Adrenal gland (tissue), 12 donors: Measurements from ENCODE around the gene ERICH6B. TPM values are rescaled to one million over a fixed set of nuclear protein-coding genes. Genes with fewer than 3 reads are reported as not detected.

Experiments
- DNase-seq, 7 donors: peaks; one replicate each; pipeline ENCODE4 v3.0.0-alpha.2; 2019 to 2020
- H3K27ac ChIP-seq, 5 donors: fragments of 200-600 bp; sonication (generic) in 4 of 5; 1 replicate in 3 of 5; 2 replicates in 2 of 5; pipeline versions ENCODE4 v1.5.1 to v1.8.0; 2016 to 2020; ENCODE audit warnings: mild to moderate bottlenecking in 1 of 5
- H3K27me3 ChIP-seq: fragments of 200-600 bp; 2 replicates; pipeline ENCODE4 v1.8.0; 2021
- H3K36me3 ChIP-seq, 2 donors: fragments of 200-600 bp; replicated peaks in 1 of 2; 1 replicate in 1 of 2; 2 replicates in 1 of 2; pipeline versions ENCODE4 v1.5.1 to v1.8.0; 2018 to 2022
- H3K4me1 ChIP-seq, 2 donors: fragments of 200-600 bp; replicated peaks in 1 of 2; 1 replicate in 1 of 2; 2 replicates in 1 of 2; pipeline versions ENCODE4 v1.5.1 to v1.8.0; 2018 to 2021
- H3K4me3 ChIP-seq, 4 donors: fragments of 200-600 bp; sonication (generic) in 3 of 4; one replicate each; pipeline ENCODE4 v1.5.1; 2016 to 2018
- H3K9me3 ChIP-seq, 3 donors: fragments of 200-600 bp; sonication (generic) in 1 of 3; replicated peaks in 1 of 3; 1 replicate in 2 of 3; 2 replicates in 1 of 3; pipeline versions ENCODE4 v1.5.1 to v1.8.0; 2016 to 2021
- CTCF ChIP-seq, 6 experiments: fragments of 450-650 bp in 4 of 6; fragments of 200-600 bp in 2 of 6; sonication (generic) in 1 of 6; IDR thresholded peaks; 1 replicate in 5 of 6; 2 replicates in 1 of 6; pipeline versions ENCODE4 v1.5.1 to v1.8.0; 2016 to 2021; ENCODE audit warnings: antibody characterized with exemption in 6 of 6, mild to moderate bottlenecking in 2 of 6, moderate library complexity in 1 of 6
- POLR2A ChIP-seq, 2 donors: fragments of 450-650 bp; IDR thresholded peaks; one replicate each; pipeline ENCODE4 v1.6.1; 2017; ENCODE audit warnings: antibody characterized with exemption in 2 of 2, mild to moderate bottlenecking in 2 of 2, moderate library complexity in 1 of 2
- WGBS, 4 donors: extraction: QIAGEN DNeasy Blood & Tissue Kit in 2 of 4; methylation state at CpG; one replicate each; pipeline versions ENCODE4 v1.1.5 to v1.1.7; 2013 to 2017; 5-methylcytosine and 5-hydroxymethylcytosine counted together
- intact Hi-C, 2 donors: fragments of 100-400 bp; cut with DNase I; formaldehyde crosslinking; loops; one replicate each; pipeline versions ENCODE4 v1.14.1 to v1.15.0; 2022 to 2023
- polyA plus RNA-seq, 3 donors: library from polyadenylated mRNA; stranded (reverse); fragments of 200-250 nt in 2 of 3; fragments of 350-450 nt in 1 of 3; fragmentation: Illumina TruSeq in 1 of 3; extraction: RNeasy Lipid Tissue Mini Kit (QIAGEN cat#74804) in 1 of 3; gene quantifications; one replicate each; pipeline ENCODE4 v1.2.3, GENCODE V29; 2013 to 2014
- total RNA-seq, 9 donors: library from RNA; depleted of rRNA in 4 of 9; stranded (reverse); fragments of >200 nt in 4 of 9; fragments of 120-200 nt in 1 of 9; fragmentation: NEBNext Ultra II Directional in 1 of 9; extraction: Animal tissue kit (Norgen Biotek cat#: 25700) in 1 of 9; gene quantifications; one replicate each; pipeline versions ENCODE4 v1.1.0 to v1.2.4, GENCODE V29; 2013 to 2023
- donor health status: healthy with polysubstance abuse.
- donor health status: Bipolar disorder and iron deficiency.
- donor health status: DM: yes; HTN: yes; CAD: no.
- donor health status: DM: no; HTN: no; CAD: no.
- donor health status: DM: no; HTN: no; CAD: no.
- donor health status: DM: yes; HTN: yes; CAD: no.

ERICH6B gene
- total and polyA plus RNA-seq, 12 donors: 0.06 TPM; not detected in 11

- H3K36me3 ChIP-seq: no peaks in the 10 kb centered on the region
- H3K4me1 ChIP-seq: no peaks in the 10 kb centered on the region
- no peak overlapping the region for H3K27ac ChIP-seq
- no peaks in the 10 kb centered on the region for H3K27me3 ChIP-seq
- WGBS, 4 donors: 71 to 81% (median 78%) methylated on average over 7 of the region's 7 CpGs
- H3K9me3 ChIP-seq: no peaks in the 10 kb centered on the region
- intact Hi-C loops: no loop called here
- H3K4me3 ChIP-seq: no peak overlapping the region
- no peak for TF ChIP-seq POLR2A (IDR thresholded peaks at IDR 0.05)
- no peak for TF ChIP-seq CTCF (IDR thresholded peaks at IDR 0.05)
- no peak for DNase-seq
These were observed 15.3 kb upstream of the ERICH6B start for GRCh38 chr13:45630791-45631190.

- Histone ChIP-seq H3K9me3 (no peaks in the 10 kb centered on the region), H3K4me3 (no peak overlapping the region), H3K27ac (no peak overlapping the region), H3K4me1 (no peaks in the 10 kb centered on the region), H3K27me3 (no peaks in the 10 kb centered on the region), H3K36me3 (no peaks in the 10 kb centered on the region)
- DNase-seq: no peak
- TF ChIP-seq POLR2A (IDR thresholded peaks at IDR 0.05): no peak
- TF ChIP-seq CTCF (IDR thresholded peaks at IDR 0.05): no peak
- 60 to 86% (median 74%) methylated on average over 1 of the region's 1 CpG for WGBS, 4 donors
- intact Hi-C loops: no loop called here
These were observed 14.4 kb upstream of the ERICH6B start for GRCh38 chr13:45629940-45630339.

GRCh38 chr13:45628094-45628493 lies 12.6 kb upstream of the ERICH6B start:
- intact Hi-C loops: no loop called here
- Histone ChIP-seq H3K27me3 (no peaks in the 10 kb centered on the region), H3K4me3 (no peak overlapping the region), H3K4me1 (no peaks in the 10 kb centered on the region), H3K9me3 (no peaks in the 10 kb centered on the region), H3K27ac (no peak overlapping the region), H3K36me3 (no peaks in the 10 kb centered on the region)
- 77 to 93% (median 84%) methylated on average over 2 to 3 of the region's 3 CpGs for WGBS, 4 donors
- TF ChIP-seq CTCF (IDR thresholded peaks at IDR 0.05) (no peak), POLR2A (IDR thresholded peaks at IDR 0.05) (no peak)
- no peak for DNase-seq

GRCh38 chr13:45627656-45628055 lies 12.1 kb upstream of the ERICH6B start:
- H3K36me3 ChIP-seq: no peaks in the 10 kb centered on the region
- peaks cover 1% of the 10 kb centered on the region for H3K27me3 ChIP-seq
- H3K4me3 ChIP-seq: no peak overlapping the region
- no peak overlapping the region for H3K27ac ChIP-seq
- no peak for TF ChIP-seq CTCF (IDR thresholded peaks at IDR 0.05)
- TF ChIP-seq POLR2A (IDR thresholded peaks at IDR 0.05): no peak
- no peaks in the 10 kb centered on the region for H3K4me1 ChIP-seq
- no peaks in the 10 kb centered on the region for H3K9me3 ChIP-seq
- WGBS, 4 donors: 71 to 82% (median 77%) methylated on average over 1 of the region's 1 CpG
- intact Hi-C loops: no loop called here
- no peak for DNase-seq
